HG02943 (cell line): ENCODE data around the gene TEAD1.
"Not testable (repeated sequence)": the region's sequence is repeated elsewhere in the genome, so short reads cannot be mapped to it uniquely, and the experiment has no call there.

Experiments
- ATAC-seq: cut with Tn5 transposase; IDR thresholded peaks from one replicate; pipeline ENCODE4 v1.9.1; 2021; ENCODE audit warnings: mild to moderate bottlenecking, low read depth, moderate library complexity; ENCODE audit not compliant: unreplicated experiment

Gene TEAD1

GRCh38 chr11:12758117-12758516 is 83.9 kb downstream of the TEAD1 start:
- ATAC-seq, result not testable (repeated sequence)

- ATAC-seq, result no peak
Observed at GRCh38 chr11:12761029-12761428, 86.8 kb downstream of the TEAD1 start.

- no peak for ATAC-seq
Observed at GRCh38 chr11:12762278-12762677, 88.1 kb downstream of the TEAD1 start.

- no peak for ATAC-seq
Observed at GRCh38 chr11:12762696-12763324, 88.6 kb downstream of the TEAD1 start.

GRCh38 chr11:12764187-12764914 is 90.1 kb downstream of the TEAD1 start:
- ATAC-seq, result no peak

- ATAC-seq, result no peak
Observed at GRCh38 chr11:12765428-12765827, 91.2 kb downstream of the TEAD1 start.

GRCh38 chr11:12767027-12767426 is 92.8 kb downstream of the TEAD1 start:
- no peak for ATAC-seq

GRCh38 chr11:12767577-12767976 is 93.4 kb downstream of the TEAD1 start:
- ATAC-seq, result no peak

GRCh38 chr11:12768726-12769673 is 94.8 kb downstream of the TEAD1 start:
- no peak for ATAC-seq

GRCh38 chr11:12769834-12770345 is 95.7 kb downstream of the TEAD1 start:
- ATAC-seq, result no peak

- no peak for ATAC-seq
Observed at GRCh38 chr11:12770435-12770834, 96.2 kb downstream of the TEAD1 start.

GRCh38 chr11:12770966-12771597 is 96.9 kb downstream of the TEAD1 start:
- no peak for ATAC-seq

GRCh38 chr11:12771875-12772274 is 97.7 kb downstream of the TEAD1 start:
- ATAC-seq, result no peak

- no peak for ATAC-seq
Observed at GRCh38 chr11:12772324-12772723, 98.1 kb downstream of the TEAD1 start.

GRCh38 chr11:12773591-12773990 is 99.4 kb downstream of the TEAD1 start:
- no peak for ATAC-seq

- ATAC-seq, result no peak
Observed at GRCh38 chr11:12775955-12776354, 101.7 kb downstream of the TEAD1 start.

GRCh38 chr11:12777208-12777874 is 103.1 kb downstream of the TEAD1 start:
- ATAC-seq, result no peak

- ATAC-seq, result no peak
Observed at GRCh38 chr11:12778240-12778905, 104.2 kb downstream of the TEAD1 start.

- ATAC-seq, result no peak
Observed at GRCh38 chr11:12783765-12784164, 109.5 kb downstream of the TEAD1 start.
